H1 (cell line): ENCODE data around the gene FIZ1. TPM values are rescaled to one million over a fixed set of nuclear protein-coding genes. Genes with fewer than 3 reads are reported as not detected.

Source experiments
- CTCF ChIA-PET: fragments of 300-600 bp; sonication (Branson Sonifier 250); formaldehyde crosslinking; loops from one replicate; lab custom pipeline; 2021; ENCODE audit not compliant: partially characterized antibody; lab: Charles Lee
- POLR2A ChIA-PET: fragments of 300-600 bp; sonication (Branson Sonifier 250); formaldehyde crosslinking; loops from one replicate; lab custom pipeline; 2021; ENCODE audit warnings: inconsistent platforms; ENCODE audit not compliant: partially characterized antibody; lab: Charles Lee
- DNase-seq, 2 experiments: peaks; one replicate each; pipeline versions ENCODE4 v3.0.0 to v3.0.0-alpha.2; 2010 to 2022; ENCODE audit warnings: low spot score in 2 of 2, low read depth in 1 of 2, mixed read lengths in 1 of 2
- FAIRE-seq: peaks from 2 replicates; lab custom pipeline; 2011; peaks lifted over from hg19 to GRCh38; lab: Jason Lieb, UNC
- H2AFZ ChIP-seq: 2 replicates; pipeline ENCODE4 v1.8.1; 2012; ENCODE audit warnings: low read length, inconsistent platforms
- H2AK5ac ChIP-seq: 2 replicates; pipeline ENCODE4 v1.6.1; 2013; ENCODE audit warnings: low read depth, low read length
- H2BK120ac ChIP-seq: replicated peaks from 2 replicates; pipeline ENCODE3; 2013; ENCODE audit warnings: low read depth, low read length, inconsistent platforms
- H2BK12ac ChIP-seq: 2 replicates; pipeline ENCODE4 v1.6.1; 2013; ENCODE audit warnings: low read depth, low read length
- H2BK15ac ChIP-seq: 2 replicates; pipeline ENCODE4 v1.6.1; 2013; ENCODE audit warnings: low read length
- H2BK20ac ChIP-seq: 2 replicates; pipeline ENCODE4 v1.6.1; 2013; ENCODE audit warnings: low read length
- H2BK5ac ChIP-seq: 2 replicates; pipeline ENCODE4 v1.6.1; 2013; ENCODE audit warnings: low read depth, low read length
- H3K14ac ChIP-seq: 2 replicates; pipeline ENCODE4 v1.6.1; 2013; ENCODE audit warnings: inconsistent platforms; ENCODE audit not compliant: insufficient read length
- H3K18ac ChIP-seq: 2 replicates; pipeline ENCODE4 v1.6.1; 2013; ENCODE audit warnings: low read length; ENCODE audit errors: extremely low read depth
- H3K23ac ChIP-seq: 2 replicates; pipeline ENCODE4 v1.6.1; 2013; ENCODE audit warnings: inconsistent platforms; ENCODE audit not compliant: insufficient read length
- H3K23me2 ChIP-seq: 2 replicates; pipeline ENCODE4 v1.6.1; 2013; ENCODE audit warnings: low read depth, low read length
- H3K27ac ChIP-seq: 2 replicates; pipeline ENCODE4 v1.6.1; 2011; ENCODE audit warnings: low read depth, low read length, inconsistent platforms
- H3K27me3 ChIP-seq, 4 experiments: replicated peaks in 1 of 4; 1 replicate in 1 of 4; 2 replicates in 3 of 4; pipeline versions ENCODE4 v1.6.1 to v1.8.1; 2011 to 2013; ENCODE audit warnings: low read length in 3 of 4, mild to moderate bottlenecking in 3 of 4, inconsistent platforms in 2 of 4, mixed read lengths in 2 of 4, moderate library complexity in 1 of 4; ENCODE audit not compliant: control insufficient read depth in 3 of 4, insufficient read depth in 3 of 4; ENCODE audit errors: extremely low read depth in 1 of 4
- H3K36me3 ChIP-seq, 4 experiments: 2 replicates each; pipeline versions ENCODE4 v1.6.1 to v1.8.1; 2011 to 2013; ENCODE audit warnings: mild to moderate bottlenecking in 4 of 4, low read length in 3 of 4, moderate library complexity in 2 of 4, control low read depth in 1 of 4, inconsistent platforms in 1 of 4; ENCODE audit not compliant: insufficient read depth in 4 of 4, control insufficient read depth in 2 of 4
- H3K4ac ChIP-seq: replicated peaks from 2 replicates; pipeline ENCODE3; 2013; ENCODE audit warnings: low read length, low read depth, mixed read lengths, inconsistent platforms; ENCODE audit not compliant: insufficient read length
- H3K4me1 ChIP-seq, 4 experiments: replicated peaks in 1 of 4; 1 replicate in 1 of 4; 2 replicates in 3 of 4; pipeline versions ENCODE4 v1.6.1 to v1.8.1; 2011 to 2013; ENCODE audit warnings: low read length in 3 of 4, inconsistent platforms in 2 of 4, mixed read lengths in 1 of 4; ENCODE audit not compliant: insufficient read depth in 4 of 4, control insufficient read depth in 3 of 4
- H3K4me2 ChIP-seq, 2 experiments: 2 replicates each; pipeline versions ENCODE4 v1.6.1 to v1.8.1; 2011 to 2013; ENCODE audit warnings: low read depth in 2 of 2, low read length in 2 of 2, control low read depth in 1 of 2, inconsistent platforms in 1 of 2, mild to moderate bottlenecking in 1 of 2; ENCODE audit not compliant: insufficient read depth in 1 of 2
- H3K4me3 ChIP-seq, 4 experiments: fragments of 200-600, 300-600 bp in 1 of 4; sonication (generic), shearing (Covaris generic), sonication (Bioruptor Twin) in 1 of 4; 2 replicates each; pipeline versions ENCODE4 v1.5.1 to v1.8.1; 2011 to 2016; ENCODE audit warnings: low read length in 4 of 4, low read depth in 3 of 4, control low read depth in 2 of 4, inconsistent platforms in 2 of 4, mild to moderate bottlenecking in 2 of 4, mixed read lengths in 1 of 4, moderate library complexity in 1 of 4; ENCODE audit not compliant: insufficient read depth in 2 of 4; ENCODE audit errors: extremely low read depth in 1 of 4
- H3K56ac ChIP-seq: replicated peaks from 2 replicates; pipeline ENCODE3; 2013; ENCODE audit warnings: low read depth, mild to moderate bottlenecking, mixed read lengths, low read length, inconsistent platforms; ENCODE audit not compliant: insufficient read length
- H3K79me1 ChIP-seq: 2 replicates; pipeline ENCODE4 v1.6.1; 2013; ENCODE audit warnings: low read depth, low read length, control low read depth
- H3K79me2 ChIP-seq, 2 experiments: 2 replicates each; pipeline versions ENCODE4 v1.6.1 to v1.8.1; 2012 to 2013; ENCODE audit warnings: low read length in 2 of 2, mild to moderate bottlenecking in 2 of 2, inconsistent platforms in 1 of 2; ENCODE audit not compliant: insufficient read depth in 2 of 2, control insufficient read depth in 1 of 2
- H3K9ac ChIP-seq, 4 experiments: replicated peaks in 1 of 4; 1 replicate in 1 of 4; 2 replicates in 3 of 4; pipeline versions ENCODE4 v1.6.1 to v1.8.1; 2011 to 2013; ENCODE audit warnings: low read depth in 3 of 4, low read length in 3 of 4, control low read depth in 2 of 4, mild to moderate bottlenecking in 2 of 4, moderate library complexity in 2 of 4, inconsistent platforms in 1 of 4; ENCODE audit errors: extremely low read depth in 1 of 4
- H3K9me3 ChIP-seq, 2 experiments: 2 replicates each; pipeline versions ENCODE4 v1.6.1 to v1.8.1; 2012 to 2013; ENCODE audit warnings: mild to moderate bottlenecking in 2 of 2, moderate library complexity in 2 of 2, control low read depth in 1 of 2, inconsistent platforms in 1 of 2, low read depth in 1 of 2, low read length in 1 of 2, mixed read lengths in 1 of 2; ENCODE audit not compliant: insufficient read depth in 2 of 2
- H4K20me1 ChIP-seq, 2 experiments: replicated peaks in 1 of 2; 2 replicates each; pipeline versions ENCODE3 to v1.8.1; 2011 to 2013; ENCODE audit warnings: inconsistent platforms in 2 of 2, low read length in 2 of 2, mild to moderate bottlenecking in 1 of 2; ENCODE audit not compliant: insufficient read depth in 2 of 2, control insufficient read depth in 1 of 2
- H4K5ac ChIP-seq: 2 replicates; pipeline ENCODE4 v1.6.1; 2013; ENCODE audit warnings: low read length, low read depth, mixed read lengths, inconsistent platforms; ENCODE audit not compliant: insufficient read length
- H4K8ac ChIP-seq: 2 replicates; pipeline ENCODE4 v1.8.0; 2013; ENCODE audit warnings: mild to moderate bottlenecking, moderate library complexity, low read length, inconsistent platforms; ENCODE audit not compliant: insufficient read depth; ENCODE audit errors: extremely low read depth
- H4K91ac ChIP-seq: replicated peaks from 2 replicates; pipeline ENCODE3; 2013; ENCODE audit warnings: low read length, mixed read lengths, inconsistent platforms; ENCODE audit not compliant: insufficient read length
- CBX5 ChIP-seq: fragments of 300-800, 300-1000 bp; sonication (generic); IDR thresholded peaks from 2 replicates; pipeline ENCODE4 v1.7.1; 2016; ENCODE audit warnings: antibody characterized with exemption, low read length, low read depth
- EGR1 ChIP-seq: IDR thresholded peaks from 2 replicates; pipeline ENCODE4 v1.6.1; 2011; ENCODE audit warnings: low read depth, low read length, borderline replicate concordance
- EP300 ChIP-seq, 2 experiments: IDR thresholded peaks; 1 replicate in 1 of 2; 2 replicates in 1 of 2; pipeline ENCODE4 v1.6.1; 2011 to 2012; ENCODE audit warnings: low read depth in 2 of 2, low read length in 2 of 2, mild to moderate bottlenecking in 2 of 2, borderline replicate concordance in 1 of 2, inconsistent platforms in 1 of 2, moderate library complexity in 1 of 2
- FOSL1 ChIP-seq: IDR thresholded peaks from 2 replicates; pipeline ENCODE4 v1.6.1; 2011; ENCODE audit warnings: mild to moderate bottlenecking, low read depth, low read length, moderate library complexity; ENCODE audit not compliant: insufficient read depth
- GABPA ChIP-seq: IDR thresholded peaks from 2 replicates; pipeline ENCODE4 v1.6.1; 2011; ENCODE audit warnings: mild to moderate bottlenecking, low read length, moderate library complexity, borderline replicate concordance; ENCODE audit not compliant: insufficient read depth
- PHF8 ChIP-seq: fragments of 200-600 bp; sonication (generic); conservative IDR thresholded peaks from 2 replicates; pipeline ENCODE4 v1.7.1; 2012; ENCODE audit warnings: low read depth, mild to moderate bottlenecking, inconsistent platforms, low read length, moderate library complexity
- POLR2AphosphoS5 ChIP-seq: IDR thresholded peaks from 2 replicates; pipeline ENCODE4 v1.6.1; 2011; ENCODE audit warnings: low read depth, low read length
- RBBP5 ChIP-seq: IDR thresholded peaks from 2 replicates; pipeline ENCODE4 v1.7.1; 2012; ENCODE audit warnings: low read depth, mild to moderate bottlenecking, inconsistent platforms, low read length, moderate library complexity, borderline replicate concordance
- SIN3A ChIP-seq, 2 experiments: IDR thresholded peaks in 1 of 2; conservative IDR thresholded peaks in 1 of 2; 2 replicates each; pipeline ENCODE4 v1.6.1; 2011 to 2012; ENCODE audit warnings: low read length in 2 of 2, improper control_type of control experiment in 1 of 2, low read depth in 1 of 2, mild to moderate bottlenecking in 1 of 2
- SP1 ChIP-seq: IDR thresholded peaks from 2 replicates; pipeline ENCODE4 v1.6.1; 2011; ENCODE audit warnings: low read depth, low read length
- TBP ChIP-seq: IDR thresholded peaks from 2 replicates; pipeline ENCODE4 v1.6.1; 2011; ENCODE audit warnings: low read depth, low read length, improper control_type of control experiment
- TCF12 ChIP-seq: IDR thresholded peaks from 2 replicates; pipeline ENCODE4 v1.6.1; 2011; ENCODE audit warnings: low read depth, mild to moderate bottlenecking, low read length
- WGBS, 2 experiments: shearing (Covaris generic) in 1 of 2; methylation state at CpG; one replicate each; pipeline versions ENCODE4 v1.1.6 to v1.1.7; 2013 to 2015; ENCODE audit warnings: low lambda C conversion rate in 2 of 2, mixed read lengths in 2 of 2, inconsistent platforms in 1 of 2, low coverage in 1 of 2, missing lambda C conversion rate in 1 of 2; ENCODE audit not compliant: insufficient replicate concordance in 2 of 2, insufficient coverage in 1 of 2, insufficient read length in 1 of 2; ENCODE audit errors: extremely low coverage in 1 of 2, missing lambda C conversion rate in 1 of 2; 5-methylcytosine and 5-hydroxymethylcytosine counted together
- polyA plus RNA-seq, 7 experiments: library from polyadenylated mRNA; depleted of rRNA in 3 of 7; stranded (reverse) in 5 of 7; unstranded in 2 of 7; fragments of >200 nt in 5 of 7; fragments of 200-250 nt in 2 of 7; gene quantifications; 1 replicate in 5 of 7; 2 replicates in 1 of 7; 4 replicates in 1 of 7; pipeline versions ENCODE4 v1.2.1 to v1.2.3, GENCODE V29; 2011 to 2013; ENCODE audit warnings: missing spikeins in 2 of 7, mixed read lengths in 2 of 7
- total RNA-seq: library from RNA; stranded (reverse); fragmentation: NEBNext Ultra II Directional; extraction: Animal tissue kit (Norgen Biotek cat#: 25700); gene quantifications from 2 replicates; pipeline ENCODE4 v1.2.1, GENCODE V29; 2021
- TF ChIP-seq, protein P1 (sequence below): IDR thresholded peaks from 2 replicates; pipeline ENCODE4 v1.6.1; 2011; ENCODE audit warnings: low read depth, mild to moderate bottlenecking, low read length; ENCODE audit not compliant: insufficient read depth

Gene FIZ1
- total and polyA plus RNA-seq, 2 of the 8 experiments (the other 6 are each of a cell fraction or from before 2014, with no cell fraction given), result 9.1 to 18.5 TPM

DNA sequence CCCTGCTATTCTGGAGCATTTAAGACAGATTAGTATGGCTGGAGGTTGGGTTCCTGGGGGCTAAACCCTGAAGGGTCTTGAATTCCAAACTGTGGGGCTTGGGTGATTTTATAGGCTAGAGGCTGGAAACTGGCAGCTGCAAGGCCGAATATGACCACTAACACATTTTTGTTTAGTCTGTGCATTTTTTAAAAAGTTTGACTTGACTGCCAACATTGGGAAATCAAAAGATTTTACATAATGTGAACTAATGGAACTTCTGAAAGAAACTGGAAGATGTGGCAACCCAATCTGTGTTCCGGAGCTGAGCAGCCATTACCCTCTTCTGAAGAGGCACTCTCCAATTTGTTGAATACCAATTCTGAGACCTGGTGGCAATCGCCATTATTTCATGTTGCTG lies 20.0 kb upstream of the FIZ1 start:
- CTCF ChIA-PET, result interaction anchor here (1.3 to 8.0 kb wide), 4 partner anchors 13 to 136 kb away, joined by 3 to 38 read pairs (median 6); no protein-coding TSS in a partner anchor
- Histone ChIP-seq H2BK20ac (no peak overlapping the region), H2BK15ac (no peak overlapping the region), H4K5ac (no peak overlapping the region), H4K91ac (no peak overlapping the region), H4K8ac (no peak overlapping the region), H3K79me1 (no peaks in the 10 kb centered on the region), H3K79me2 (no peaks in the 10 kb centered on the region), H3K23me2 (no peaks in the 10 kb centered on the region), H2BK120ac (no peak overlapping the region), H4K20me1 (peaks cover 1 to 7% of the 10 kb centered on the region in 2 experiments), H3K14ac (no peak overlapping the region), H3K4me2 (no peak overlapping the region), H3K4ac (no peak overlapping the region), H3K56ac (no peak overlapping the region), H2BK12ac (no peak overlapping the region), H2AFZ (no peak overlapping the region), H3K9me3 (no peaks in the 10 kb centered on the region; a peak in 1 of 4 replicates), H3K23ac (no peak overlapping the region), H2BK5ac (no peak overlapping the region), H3K27me3 (peaks cover 0 to 2% (median 0%) of the 10 kb centered on the region in 4 experiments; a peak in 1 of 7 replicates), H3K36me3 (peaks cover 0 to 36% (median 4%) of the 10 kb centered on the region in 4 experiments; a peak in 6 of 8 replicates), H3K4me1 (no peaks in the 10 kb centered on the region; a peak in 2 of 7 replicates), H3K27ac (no peak overlapping the region), H3K9ac (no peak overlapping the region), H3K18ac (no peak overlapping the region), H2AK5ac (no peak overlapping the region), H3K4me3 (no peak overlapping the region)
- FAIRE-seq (peak; percentile 39), DNase-seq (no peak)
- 92% methylated on average over 3 of the region's 3 CpGs; no CpG with 5 or more reads in 1 of the 2 experiments for whole genome bisulfite sequencing, 2 experiments
- POLR2A ChIA-PET, result interaction anchor here (0.8 to 6.1 kb wide), 7 partner anchors 8 to 236 kb away, joined by 3 to 32 read pairs (median 5); partner anchors contain the start of genes CCDC106 and ZNF865
- TF ChIP-seq, protein P1, sequence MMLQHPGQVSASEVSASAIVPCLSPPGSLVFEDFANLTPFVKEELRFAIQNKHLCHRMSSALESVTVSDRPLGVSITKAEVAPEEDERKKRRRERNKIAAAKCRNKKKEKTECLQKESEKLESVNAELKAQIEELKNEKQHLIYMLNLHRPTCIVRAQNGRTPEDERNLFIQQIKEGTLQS, result no peak
- TF ChIP-seq RBBP5, result no peak
- TF ChIP-seq TBP, result no peak
- no peak for TF ChIP-seq CBX5
- TF ChIP-seq FOSL1, result no peak
- no peak for TF ChIP-seq POLR2AphosphoS5
- no peak for TF ChIP-seq SP1
- no peak for TF ChIP-seq EP300 (IDR thresholded peaks at IDR 0.05; ENCODE audit: borderline replicate concordance in 1 of 2, low read depth in 2 of 2, low read length in 2 of 2)
- TF ChIP-seq EGR1, result no peak
- TF ChIP-seq SIN3A (conservative IDR thresholded peaks at IDR 0.05 in 1 of 2, IDR thresholded peaks at IDR 0.05 in 1 of 2; ENCODE audit: low read depth in 1 of 2, low read length in 2 of 2), result no peak
- no peak for TF ChIP-seq GABPA
- no peak for TF ChIP-seq TCF12
- no peak for TF ChIP-seq PHF8
